Endothelial cell of umbilical vein (primary cell): ENCODE measurements around the gene WNT6. TPM values are rescaled to one million over a fixed set of nuclear protein-coding genes. Genes with fewer than 3 reads are reported as not detected.

Experiments
- BruUV-seq: library from RNA; stranded (reverse); fragments of 400-500 nt; replicated peaks from 2 replicates; lab custom pipeline; 2021; lab: Mats Ljungman, UMichigan
- CTCF ChIA-PET: fragments of 300-600, 350-600 bp; sonication (Branson Sonifier 250); formaldehyde crosslinking; loops from one replicate; lab custom pipeline; 2021; ENCODE audit warnings: antibody characterized with exemption, inconsistent platforms; lab: Charles Lee
- POLR2A ChIA-PET: fragments of 300-600, 350-600 bp; sonication (Branson Sonifier 250); formaldehyde crosslinking; loops from one replicate; lab custom pipeline; 2021; ENCODE audit warnings: antibody characterized with exemption, inconsistent platforms; lab: Charles Lee
- DNase-seq: peaks from one replicate; pipeline ENCODE4 v3.0.0-alpha.2; 2011; ENCODE audit warnings: low read depth, low spot score
- FAIRE-seq: peaks from 2 replicates; lab custom pipeline; 2011; peaks lifted over from hg19 to GRCh38; lab: Jason Lieb, UNC
- H2AFZ ChIP-seq: 2 replicates; pipeline ENCODE4 v1.6.0; 2012; ENCODE audit warnings: low read depth, low read length, control low read depth, inconsistent platforms
- H3K27ac ChIP-seq: 2 replicates; pipeline ENCODE4 v1.5.1; 2011; ENCODE audit warnings: low read depth, mild to moderate bottlenecking, control low read depth, low read length, moderate library complexity; ENCODE audit not compliant: insufficient read depth
- H3K27me3 ChIP-seq, 2 experiments: 2 replicates each; pipeline versions ENCODE4 v1.6.0 to v1.6.1; 2011; ENCODE audit warnings: low read length in 2 of 2, mixed read lengths in 1 of 2; ENCODE audit not compliant: control insufficient read depth in 2 of 2, insufficient read depth in 2 of 2
- H3K36me3 ChIP-seq, 2 experiments: 2 replicates in 1 of 2; 3 replicates in 1 of 2; pipeline ENCODE4 v1.5.1; 2011; ENCODE audit warnings: low read length in 2 of 2, mild to moderate bottlenecking in 1 of 2, moderate library complexity in 1 of 2; ENCODE audit not compliant: control insufficient read depth in 2 of 2, insufficient read depth in 2 of 2; ENCODE audit errors: extremely low read depth in 1 of 2
- H3K4me1 ChIP-seq: 3 replicates; pipeline ENCODE4 v1.5.1; 2011; ENCODE audit warnings: mild to moderate bottlenecking, low read length; ENCODE audit not compliant: control insufficient read depth, insufficient read depth; ENCODE audit errors: extremely low read depth
- H3K4me2 ChIP-seq: 2 replicates; pipeline ENCODE4 v1.6.1; 2011; ENCODE audit warnings: low read length, control low read depth, mixed read lengths; ENCODE audit not compliant: insufficient read depth
- H3K4me3 ChIP-seq, 3 experiments: fragments of 200-600 bp in 1 of 3; sonication (generic), shearing (Covaris generic) in 1 of 3; replicated peaks in 1 of 3; 2 replicates each; pipeline ENCODE4 v1.5.1; 2011 to 2016; ENCODE audit warnings: control low read depth in 3 of 3, low read length in 3 of 3, mild to moderate bottlenecking in 2 of 3, inconsistent platforms in 1 of 3, low read depth in 1 of 3, moderate library complexity in 1 of 3; ENCODE audit not compliant: insufficient read depth in 1 of 3
- H3K79me2 ChIP-seq: 2 replicates; pipeline ENCODE4 v1.6.0; 2012; ENCODE audit warnings: low read length, inconsistent platforms; ENCODE audit not compliant: control insufficient read depth, insufficient read depth
- H3K9ac ChIP-seq: replicated peaks from 2 replicates; pipeline ENCODE3; 2011; ENCODE audit warnings: low read length, control low read depth; ENCODE audit not compliant: insufficient read depth; ENCODE audit errors: extremely low read depth
- H3K9me1 ChIP-seq: replicated peaks from 3 replicates; pipeline ENCODE4 v1.6.0; 2011; ENCODE audit warnings: mild to moderate bottlenecking, low read length; ENCODE audit not compliant: control insufficient read depth, insufficient read depth; ENCODE audit errors: extremely low read depth
- H3K9me3 ChIP-seq: replicated peaks from 2 replicates; pipeline ENCODE4 v1.5.1; 2012; ENCODE audit warnings: low read length, inconsistent platforms; ENCODE audit not compliant: control insufficient read depth, insufficient read depth
- H4K20me1 ChIP-seq: replicated peaks from 2 replicates; pipeline ENCODE3; 2011; ENCODE audit warnings: mild to moderate bottlenecking, low read length; ENCODE audit not compliant: control insufficient read depth, insufficient read depth; ENCODE audit errors: extremely low read depth
- CTCF ChIP-seq, 2 donors: IDR thresholded peaks; 1 replicate in 1 of 2; 2 replicates in 1 of 2; pipeline ENCODE4 v1.5.1; 2011; ENCODE audit warnings: low read length in 2 of 2, mild to moderate bottlenecking in 2 of 2, moderate library complexity in 2 of 2, control low read depth in 1 of 2, inconsistent platforms in 1 of 2, low read depth in 1 of 2; ENCODE audit not compliant: insufficient read depth in 1 of 2; ENCODE audit errors: extremely low read depth in 1 of 2
- EZH2 ChIP-seq: IDR thresholded peaks from 2 replicates; pipeline ENCODE4 v1.6.1; 2012; ENCODE audit warnings: borderline replicate concordance, low read depth, mild to moderate bottlenecking, moderate library complexity, low read length, inconsistent platforms; ENCODE audit not compliant: severe bottlenecking
- FOS ChIP-seq: IDR thresholded peaks from 2 replicates; pipeline ENCODE4 v1.6.1; 2011; ENCODE audit warnings: mild to moderate bottlenecking, low read length, moderate library complexity, borderline replicate concordance; ENCODE audit not compliant: insufficient read depth
- GATA2 ChIP-seq: IDR thresholded peaks from 2 replicates; pipeline ENCODE4 v1.7.0; 2011; ENCODE audit warnings: low read depth, mild to moderate bottlenecking, moderate library complexity, mixed read lengths, low read length; ENCODE audit not compliant: insufficient read length, insufficient read depth
- JUN ChIP-seq: IDR thresholded peaks from 2 replicates; pipeline ENCODE4 v1.6.1; 2011; ENCODE audit warnings: borderline replicate concordance, low read depth; ENCODE audit not compliant: insufficient read length, insufficient read depth
- MAX ChIP-seq: IDR thresholded peaks from 2 replicates; pipeline ENCODE4 v1.6.1; 2011; ENCODE audit not compliant: insufficient read depth, insufficient read length
- MYC ChIP-seq: IDR thresholded peaks from one replicate; pipeline ENCODE4 v1.6.1; 2011; ENCODE audit warnings: mild to moderate bottlenecking, low read depth, low read length
- POLR2A ChIP-seq: IDR thresholded peaks from 2 replicates; pipeline ENCODE4 v1.6.1; 2012; ENCODE audit warnings: low read depth, mild to moderate bottlenecking, control low read depth, low read length
- POLR2AphosphoS5 ChIP-seq: IDR thresholded peaks from 2 replicates; pipeline ENCODE4 v1.6.1; 2012; ENCODE audit warnings: low read depth, mild to moderate bottlenecking, control low read depth, low read length, moderate library complexity; ENCODE audit not compliant: insufficient read depth
- dilution Hi-C: fragments of 300-500 bp; cut with MboI; formaldehyde crosslinking; loops from one replicate; pipeline ENCODE4 v1.15.0; 2019; ENCODE audit warnings: low sequenced_read_pairs; ENCODE audit not compliant: extremely low pct_ligation_motif_present
- intact Hi-C: fragments of 100-400 bp; cut with micrococcal nuclease; formaldehyde crosslinking; loops from one replicate; pipeline ENCODE4 v1.10.0; 2022
- polyA plus RNA-seq, 4 experiments: library from polyadenylated mRNA; depleted of rRNA in 3 of 4; stranded (reverse) in 3 of 4; unstranded in 1 of 4; fragments of >200 nt; gene quantifications; 2 replicates each; pipeline versions ENCODE4 v1.2.1 to v1.2.3, GENCODE V29; 2011 to 2012; ENCODE audit warnings: missing spikeins in 1 of 4
- total RNA-seq: library from RNA; stranded (reverse); gene quantifications from 2 replicates; pipeline ENCODE4 v1.2.3, GENCODE V29; 2021

Gene WNT6
- total and polyA plus RNA-seq, 2 donors (not counting 3 experiments of a cell fraction or from before 2014, with no cell fraction given): not detected

GRCh38 chr2:218865396-218865795 is 5.8 kb downstream of the WNT6 start:
- Histone ChIP-seq H2AFZ (no peak overlapping the region), H3K27me3 (peaks cover 42 to 53% of the 10 kb centered on the region in 2 experiments), H3K79me2 (no peaks in the 10 kb centered on the region), H3K4me3 (no peak overlapping the region), H3K27ac (no peak overlapping the region), H3K36me3 (no peaks in the 10 kb centered on the region), H3K4me2 (no peak overlapping the region), H4K20me1 (no peaks in the 10 kb centered on the region), H3K9ac (no peak overlapping the region), H3K9me3 (no peaks in the 10 kb centered on the region), H3K4me1 (no peaks in the 10 kb centered on the region), H3K9me1 (no peaks in the 10 kb centered on the region)
- no TSS peak for BruUV-seq
- FAIRE-seq (no peak), DNase-seq (no peak)
- POLR2A ChIA-PET: no interaction called here
- intact Hi-C loops (no loop called here), dilution Hi-C loops (no loop called here)
- CTCF ChIA-PET: interaction anchor here (1.0 to 4.5 kb wide), 2 partner anchors 11 to 32 kb away, joined by 3 to 21 read pairs; no protein-coding TSS in a partner anchor
- TF ChIP-seq POLR2AphosphoS5 (no peak), GATA2 (no peak), MYC (no peak), CTCF (IDR thresholded peaks at IDR 0.05; ENCODE audit: extremely low read depth in 1 of 2, insufficient read depth in 1 of 2, low read depth in 1 of 2, low read length in 2 of 2) (no peak), EZH2 (no peak), POLR2A (no peak), JUN (no peak), FOS (no peak), MAX (no peak)
